COLO668 (cell line): ENCODE measurements around the gene ZNF438.

Experiments
- DNase-seq: peaks from one replicate; lab custom pipeline; 2025; ENCODE audit not compliant: unreplicated experiment; lab: John Stamatoyannopoulos, UW

ZNF438 gene

DNA sequence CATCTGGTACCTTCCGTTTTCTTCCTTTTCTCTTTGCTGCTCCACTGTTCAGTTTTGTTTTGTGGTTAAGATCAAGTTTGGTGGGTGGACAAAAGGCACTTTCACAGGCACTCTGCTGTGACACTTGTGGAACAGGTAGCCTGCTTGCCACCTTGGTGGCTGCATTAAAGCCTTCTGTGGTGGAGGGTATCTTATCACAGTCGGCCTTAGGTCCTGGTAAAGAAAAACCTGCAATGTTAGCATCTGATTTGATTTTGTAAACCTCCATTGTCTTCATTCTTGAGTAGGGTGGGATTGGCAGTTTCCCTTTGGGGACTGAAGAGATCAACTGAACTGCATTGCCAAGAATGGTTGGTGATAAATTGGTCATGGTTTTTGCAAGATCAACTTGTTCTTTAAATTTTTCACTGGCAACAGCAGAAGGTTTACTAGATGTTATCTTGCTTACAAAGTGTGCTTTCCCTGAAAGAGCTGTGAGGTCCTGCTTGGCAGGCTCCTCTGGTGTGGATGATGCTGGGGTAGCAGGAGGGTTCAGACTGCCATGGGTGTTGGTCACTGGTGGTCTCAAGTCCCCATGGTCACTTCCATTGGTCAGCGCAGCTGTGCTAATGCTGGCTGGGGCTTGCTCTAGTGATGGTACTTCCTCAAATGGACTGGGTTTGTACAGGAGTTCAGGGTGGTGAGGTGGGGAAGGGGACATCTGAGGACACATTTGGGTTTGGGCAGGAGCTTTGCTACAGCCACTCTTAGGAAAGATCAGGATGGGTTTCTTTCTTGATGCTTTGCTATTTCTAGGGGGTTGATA lies 182.2 kb downstream of the ZNF438 start:
- DNase-seq: no peak

DNA sequence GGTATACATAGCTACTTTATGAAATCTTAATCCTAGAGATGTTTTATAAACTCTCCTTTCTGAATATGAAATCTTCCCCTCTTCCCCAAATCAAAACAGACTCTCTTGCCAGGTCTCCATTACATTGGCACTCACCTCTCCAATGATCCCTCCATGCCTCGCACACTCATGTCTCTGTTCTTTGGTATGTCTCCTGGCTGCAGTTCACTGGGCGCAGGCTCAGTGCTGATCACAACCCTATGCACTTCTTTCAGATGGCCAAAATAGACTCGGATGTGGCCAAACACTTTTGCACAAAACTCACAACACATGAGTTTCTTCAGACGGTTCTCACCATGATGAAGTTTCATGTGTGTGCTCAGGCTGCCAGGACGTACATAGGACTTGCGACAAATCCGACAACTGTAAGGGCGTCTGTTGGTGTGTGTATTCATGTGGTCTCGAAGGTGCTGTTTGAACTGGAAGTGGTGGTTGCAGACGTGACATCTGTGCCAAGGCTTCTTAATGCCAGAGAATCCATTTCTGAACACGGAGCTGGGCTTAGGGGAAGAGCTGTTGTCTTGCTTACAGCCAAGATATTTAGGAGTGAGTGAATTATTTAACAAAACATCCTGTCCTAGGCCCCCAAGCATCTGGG lies 183.2 kb downstream of the ZNF438 start:
- DNase-seq: no peak

DNA sequence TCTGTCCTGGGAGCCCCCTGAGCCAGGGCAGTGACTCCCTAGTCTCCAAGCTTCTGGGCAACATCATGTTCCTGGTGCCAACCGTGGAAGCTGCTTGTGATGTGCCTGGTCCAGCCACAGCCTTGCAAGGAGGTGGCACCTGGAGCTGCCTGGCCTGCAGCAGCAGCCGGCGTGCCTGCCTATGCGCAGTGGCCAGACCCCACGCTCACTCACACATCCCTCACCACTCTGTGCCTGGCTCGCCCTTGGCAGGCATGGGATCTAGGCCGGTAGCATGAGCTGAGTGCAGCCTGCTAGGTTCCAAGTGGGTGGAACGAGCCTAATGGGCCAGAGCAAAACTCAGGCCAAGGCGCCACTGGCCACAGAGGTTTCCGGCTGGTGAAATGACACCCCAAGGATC lies 184.0 kb downstream of the ZNF438 start:
- no peak for DNase-seq

DNA sequence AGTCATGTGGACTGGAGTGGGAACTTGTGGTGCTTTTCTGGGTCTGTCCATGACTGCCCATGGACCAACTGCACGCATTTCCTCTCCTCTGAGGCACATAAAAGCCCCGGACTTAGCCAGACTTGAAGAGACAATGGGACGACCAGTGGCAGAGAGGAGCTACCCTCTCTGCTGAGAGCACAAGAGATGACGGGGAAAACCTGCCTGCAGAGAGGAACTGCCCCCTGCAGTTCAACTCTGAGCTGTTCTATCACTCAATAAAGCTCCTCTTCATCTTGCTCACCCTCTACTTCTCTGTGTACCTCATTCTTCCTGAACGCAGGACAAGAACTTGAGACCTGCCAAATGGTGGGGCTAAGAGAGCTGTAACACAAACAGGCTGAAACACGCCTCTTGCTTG lies 184.5 kb downstream of the ZNF438 start:
- DNase-seq: no peak

DNA sequence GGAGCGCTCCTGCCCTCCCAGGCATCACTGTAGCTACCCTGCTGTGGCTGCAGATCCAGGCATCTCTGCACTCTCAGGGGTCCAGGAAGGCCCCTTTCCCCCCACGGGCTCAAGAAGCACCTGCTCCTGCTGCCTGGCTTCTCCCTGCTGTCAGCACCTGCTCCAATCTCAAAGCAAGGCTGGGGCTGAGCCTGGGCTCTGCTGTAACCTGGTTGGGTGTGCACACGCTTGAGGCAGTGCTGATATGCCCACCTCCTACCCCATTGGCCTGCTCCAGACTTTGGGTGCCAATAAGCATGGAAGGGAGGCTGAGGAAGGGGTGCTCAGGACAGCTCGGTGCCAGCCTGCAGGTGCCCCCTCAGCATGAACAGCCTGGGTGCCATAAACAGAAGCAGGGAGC lies 185.0 kb downstream of the ZNF438 start:
- no peak for DNase-seq

DNA sequence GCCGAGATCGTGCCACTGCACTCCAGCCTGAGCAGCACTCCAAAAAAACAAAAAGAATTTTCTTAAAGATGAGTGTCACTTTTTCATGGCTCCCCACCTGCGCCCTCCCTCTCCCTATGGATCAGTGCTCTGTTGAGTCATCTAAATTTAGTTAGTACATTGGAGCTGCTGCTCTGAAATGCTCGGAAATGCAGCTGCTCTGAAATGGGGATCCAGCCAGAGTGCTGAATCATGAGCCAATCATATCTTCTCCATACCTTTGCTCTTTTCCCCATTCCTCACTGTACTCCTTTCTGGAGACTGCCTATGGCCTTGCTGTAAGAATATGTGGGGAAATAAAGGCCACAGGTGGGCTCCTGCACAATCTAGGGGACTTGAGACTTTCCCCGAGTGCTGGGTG lies 188.8 kb downstream of the ZNF438 start:
- no peak for DNase-seq

DNA sequence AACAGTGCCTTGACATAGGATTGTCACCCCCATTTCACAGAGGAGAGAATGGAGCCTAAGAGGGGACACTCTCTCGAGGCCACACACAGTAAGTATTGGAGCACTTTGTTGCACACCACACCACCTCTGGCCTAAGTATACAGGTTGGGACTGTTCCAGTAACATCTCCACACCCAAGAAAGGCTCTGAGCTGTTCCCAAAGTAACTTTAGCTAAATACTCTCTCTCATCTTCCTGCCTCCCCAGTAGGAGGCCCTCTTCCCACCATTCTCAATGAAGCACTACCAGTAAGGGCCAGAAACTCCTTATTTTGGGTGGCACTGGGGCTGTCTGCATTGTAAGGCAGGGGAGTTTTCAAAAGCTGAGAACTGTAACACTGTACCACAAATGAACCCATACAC lies 189.5 kb downstream of the ZNF438 start:
- no peak for DNase-seq

DNA sequence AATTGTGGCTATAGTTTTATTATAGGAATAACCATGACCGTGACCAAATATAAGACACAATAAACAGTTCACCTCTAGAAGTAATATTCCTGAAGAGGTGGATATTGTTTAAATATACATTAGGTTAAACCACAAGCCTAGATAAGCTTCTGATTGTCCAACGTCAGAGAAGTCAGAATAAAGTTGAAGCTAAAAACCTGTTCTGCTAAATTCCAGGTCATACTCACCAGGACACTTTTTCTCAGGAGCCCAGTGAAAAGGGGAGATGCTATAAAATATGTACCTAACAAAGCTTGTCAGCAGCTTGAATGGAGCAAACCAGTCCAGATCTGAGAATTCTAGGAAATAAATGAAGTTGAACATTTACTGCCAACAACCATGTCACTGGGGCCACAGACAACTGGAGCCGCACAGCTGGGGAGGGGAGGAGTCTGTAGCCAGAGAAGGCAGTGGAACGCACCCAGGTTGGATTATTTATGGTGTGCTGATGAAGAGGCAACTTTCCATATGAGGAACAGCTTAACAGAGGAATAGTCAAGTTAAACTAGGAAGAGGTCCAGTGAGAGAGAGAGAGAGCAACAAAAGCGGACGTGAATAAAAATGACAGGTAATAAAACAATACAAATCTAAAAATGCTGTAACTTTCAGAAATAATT lies 191.1 kb downstream of the ZNF438 start:
- DNase-seq: no peak

DNA sequence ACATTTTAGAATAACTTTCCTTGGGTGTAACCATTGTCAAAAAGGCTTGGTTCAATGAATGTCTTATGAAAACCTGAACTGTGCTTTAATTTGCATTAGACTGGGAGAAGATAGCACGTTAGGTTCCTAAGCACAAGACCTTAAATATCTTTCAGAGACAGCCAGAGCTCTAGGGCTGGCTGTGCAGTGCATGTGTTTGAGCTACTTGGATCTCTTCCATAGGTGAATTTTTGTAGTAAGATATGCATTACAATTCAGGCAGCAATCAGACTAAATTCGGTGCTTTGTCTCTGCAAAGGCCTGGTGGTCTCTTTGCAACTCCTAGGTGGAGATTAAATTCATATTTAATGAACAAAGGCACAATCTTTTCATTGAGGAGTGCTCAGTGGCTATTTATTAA lies 192.0 kb downstream of the ZNF438 start:
- no peak for DNase-seq

DNA sequence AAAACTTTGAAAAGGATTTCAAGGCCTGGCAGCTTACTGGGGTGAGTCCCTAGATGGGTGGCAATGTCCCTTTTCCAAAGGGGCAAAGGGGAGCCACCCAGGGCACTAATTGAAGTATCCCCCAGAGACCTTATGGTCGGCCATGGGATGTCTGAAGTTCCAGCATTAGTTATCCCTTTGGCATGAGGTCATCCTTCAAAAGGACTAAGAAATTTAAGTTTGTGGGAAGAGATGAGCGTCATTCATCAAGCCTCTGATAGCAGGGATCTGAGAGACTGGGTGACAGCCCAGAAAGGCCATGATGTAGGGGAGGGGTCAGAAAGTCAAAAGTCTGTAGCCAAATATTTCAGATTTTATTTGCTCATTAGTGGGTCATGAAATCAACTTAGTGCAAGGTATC lies 195.3 kb downstream of the ZNF438 start:
- no peak for DNase-seq

DNA sequence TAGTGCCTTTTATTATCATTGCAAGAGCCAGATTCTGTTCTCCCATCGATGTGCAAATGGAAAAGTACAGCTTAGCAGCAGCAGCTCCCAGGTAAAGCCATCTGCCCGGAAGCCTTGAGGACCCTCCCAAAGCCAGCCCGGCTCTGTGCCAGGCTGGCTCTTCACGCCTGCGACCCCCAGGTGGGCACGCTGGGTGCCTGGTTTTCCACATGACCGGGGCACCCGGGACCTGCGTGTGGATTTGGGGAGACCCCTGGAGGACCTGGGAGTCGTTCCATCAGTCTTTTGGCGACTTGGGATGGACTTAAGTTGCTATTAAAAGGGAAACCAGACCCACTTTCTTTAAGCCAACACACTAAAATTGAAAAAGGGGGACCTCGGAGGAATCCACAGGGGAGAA lies 196.5 kb downstream of the ZNF438 start:
- no peak for DNase-seq

DNA sequence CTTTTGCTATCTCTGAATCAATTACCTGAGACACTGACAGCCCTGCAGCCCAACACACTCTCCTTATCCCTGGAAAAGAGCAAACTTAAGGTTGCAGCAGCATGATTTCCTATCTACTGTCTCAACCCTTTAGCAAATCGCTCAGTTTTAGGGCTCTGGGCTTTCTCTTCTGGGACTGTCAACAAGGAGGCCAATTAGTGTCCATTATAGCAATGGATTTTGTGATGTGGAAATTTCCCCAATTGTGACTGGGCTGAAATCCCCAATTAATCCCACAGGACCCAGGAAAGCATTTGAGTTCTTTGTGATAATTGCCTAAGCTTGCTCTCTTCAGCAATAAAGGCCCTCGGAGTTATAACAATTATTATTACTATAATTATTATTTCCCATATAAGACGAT lies 197.0 kb downstream of the ZNF438 start:
- DNase-seq: no peak

DNA sequence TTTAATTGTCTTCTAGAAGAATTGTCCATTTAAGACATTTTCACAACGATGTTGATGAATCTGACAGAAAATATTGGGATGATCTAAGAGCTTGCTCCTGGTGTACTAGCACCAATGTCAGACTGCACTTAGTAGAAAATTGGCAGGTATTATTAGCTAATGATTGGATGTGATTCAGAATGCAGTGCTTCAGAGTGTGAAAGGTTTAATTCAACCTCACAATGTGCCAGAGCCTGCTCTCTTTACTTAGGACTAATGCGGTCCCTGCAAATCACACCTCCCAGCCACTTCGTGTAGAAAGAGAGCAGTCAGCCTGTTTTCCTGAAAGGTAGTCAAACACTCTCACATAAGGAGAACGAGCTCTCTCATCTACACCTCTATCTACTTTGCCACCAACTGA lies 197.5 kb downstream of the ZNF438 start:
- DNase-seq: no peak

DNA sequence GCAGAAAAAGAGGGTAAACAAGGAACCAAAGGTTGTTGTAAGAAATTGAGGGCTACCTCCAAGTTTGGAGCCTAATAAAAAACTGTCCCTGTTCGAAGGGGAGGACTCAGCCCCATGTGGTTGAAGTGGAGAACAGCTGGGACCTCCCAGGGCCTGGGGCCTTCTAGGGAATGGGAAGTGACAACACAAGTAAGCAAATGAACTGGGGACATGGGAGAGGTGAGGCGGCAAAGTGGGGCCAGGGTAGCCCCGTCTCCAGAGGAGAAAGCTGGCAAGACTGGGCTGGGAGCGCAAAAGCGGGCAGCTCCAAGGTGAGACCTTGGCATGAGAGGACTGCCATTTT lies 198.1 kb downstream of the ZNF438 start:
- DNase-seq: no peak

DNA sequence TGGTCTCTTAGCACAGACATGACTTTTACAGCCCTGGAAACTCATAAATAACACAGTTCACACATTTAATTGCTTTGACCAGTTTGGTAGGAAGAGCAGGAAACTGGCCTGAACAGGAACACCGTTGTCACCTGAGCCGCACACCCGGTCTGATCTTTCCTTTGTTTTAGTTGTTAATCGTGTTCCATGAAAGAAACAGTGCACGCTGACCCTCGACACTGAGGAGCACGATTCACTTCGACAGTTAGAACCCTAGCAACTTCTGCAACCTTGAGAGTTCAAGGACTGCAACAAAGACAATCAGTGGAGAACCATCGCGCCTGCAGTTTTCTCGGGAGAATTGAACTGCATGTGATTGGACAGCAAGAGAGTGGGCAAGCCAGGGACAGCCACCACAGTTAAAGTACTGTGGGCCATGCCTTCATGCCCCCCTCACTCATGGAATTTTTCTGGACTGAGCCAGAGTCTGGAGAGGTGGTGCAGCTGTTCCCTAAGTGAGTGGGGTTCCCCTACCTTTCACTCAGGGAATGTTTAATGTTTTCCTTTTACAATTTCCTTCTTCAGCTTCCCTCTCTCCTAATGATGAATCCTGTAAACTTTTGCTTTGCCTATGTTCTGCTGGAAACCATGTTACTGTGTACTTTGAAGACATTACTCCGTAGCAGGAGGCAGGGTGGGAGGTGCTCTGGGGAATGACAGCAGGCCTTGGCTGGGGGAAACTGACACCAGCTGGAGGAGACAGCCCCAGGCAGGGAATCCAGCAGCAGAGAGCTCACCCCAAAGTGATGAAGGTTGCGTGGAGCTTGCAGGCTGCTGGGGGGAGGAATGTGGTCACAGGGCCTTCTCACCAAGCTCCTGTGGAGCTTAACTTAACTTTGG lies 198.7 kb downstream of the ZNF438 start:
- no peak for DNase-seq

DNA sequence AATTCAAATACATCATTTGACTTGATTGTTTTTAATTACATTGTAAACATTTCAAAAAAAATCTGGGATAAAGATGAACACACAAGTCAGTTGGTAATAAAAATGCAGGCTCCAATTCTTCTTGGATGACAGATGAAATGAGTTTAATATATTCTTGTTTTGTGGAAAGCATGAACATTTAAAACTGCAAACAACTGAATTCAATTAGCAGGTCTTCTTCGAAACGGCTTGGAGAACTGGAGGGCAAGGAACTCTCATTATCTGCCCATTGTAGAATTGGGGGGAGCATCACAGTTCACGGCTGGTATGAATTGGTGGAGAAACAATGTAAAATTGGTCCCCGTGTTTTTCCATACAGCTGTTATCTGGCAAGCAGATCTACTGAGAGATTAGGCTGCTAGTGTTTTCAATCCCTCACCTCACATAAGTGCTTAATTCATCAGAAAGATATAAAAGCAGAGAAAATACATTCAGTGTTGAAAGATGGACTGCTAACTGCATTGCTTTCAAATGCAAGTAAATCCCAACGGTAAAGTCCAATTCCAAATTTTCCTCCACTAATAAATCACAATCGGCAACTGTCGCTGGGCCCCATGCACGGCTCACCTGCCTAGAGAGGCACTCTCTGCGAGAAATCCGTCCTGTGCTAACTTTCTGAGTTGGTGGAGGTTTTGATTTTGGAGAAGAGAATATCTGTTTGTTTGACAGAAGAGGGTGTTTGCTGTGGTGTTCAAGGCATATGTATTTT lies 199.5 kb downstream of the ZNF438 start:
- no peak for DNase-seq

DNA sequence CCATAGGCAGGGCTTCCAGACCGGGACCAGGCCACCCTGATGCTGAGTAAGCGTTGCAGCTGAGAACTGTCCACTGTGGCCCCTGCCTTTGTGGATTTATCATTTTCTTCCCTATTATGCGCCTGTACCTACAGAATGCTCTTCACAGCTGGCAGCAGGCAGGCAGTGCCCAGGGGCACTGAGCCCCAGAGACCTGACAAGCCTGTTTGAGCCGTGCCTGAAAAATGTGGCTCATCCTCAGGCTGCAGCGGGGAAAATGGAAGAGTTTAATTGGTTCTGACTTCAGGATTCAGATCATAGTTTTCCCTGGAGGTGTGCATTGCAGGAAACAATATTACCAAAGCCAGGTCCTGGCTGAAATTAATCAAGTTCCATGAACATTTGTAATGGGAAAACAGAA lies 200.2 kb downstream of the ZNF438 start:
- DNase-seq: no peak

DNA sequence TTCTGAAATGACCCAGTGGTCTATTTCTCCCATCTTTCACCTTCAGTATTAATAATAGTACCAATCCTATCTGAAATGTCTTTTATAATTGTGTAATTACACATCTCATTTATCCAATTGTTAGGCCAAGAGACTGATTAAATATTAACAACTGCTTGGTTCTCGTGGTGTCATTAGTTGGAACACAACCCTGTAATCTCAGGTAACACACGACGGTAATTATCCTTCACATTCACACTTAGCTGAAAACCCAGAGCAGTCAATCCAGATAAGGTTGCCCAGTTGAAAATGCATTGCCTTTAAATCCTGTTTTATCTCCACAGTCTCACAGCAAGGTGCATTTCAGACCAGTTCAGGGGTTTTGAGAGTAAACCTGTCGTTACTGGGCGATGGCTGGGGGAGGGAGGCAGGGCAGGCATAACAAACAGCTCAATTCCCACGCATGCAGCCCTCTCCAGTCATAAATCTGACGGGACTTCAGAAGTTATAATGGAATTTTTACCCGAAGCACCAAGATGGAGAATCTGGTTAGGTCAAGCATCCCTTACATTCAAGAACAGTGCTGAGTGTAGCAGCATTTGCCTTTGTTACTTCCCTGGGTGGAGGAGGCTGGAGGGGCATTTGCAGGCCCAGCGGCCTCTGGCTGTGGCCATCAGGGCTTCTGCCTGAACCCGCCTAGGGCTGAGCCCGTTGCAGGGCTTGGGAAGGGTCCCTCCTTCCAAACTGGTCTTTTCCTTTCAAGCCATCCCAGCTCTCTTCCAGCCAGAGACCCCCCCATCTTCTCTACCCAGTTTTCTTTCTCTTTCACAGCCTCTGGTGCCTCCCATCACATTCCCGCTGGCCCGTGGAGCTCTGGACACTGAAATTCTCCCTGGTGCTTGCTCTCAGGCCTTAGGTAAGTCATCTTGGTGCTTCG lies 201.1 kb downstream of the ZNF438 start:
- DNase-seq: no peak

DNA sequence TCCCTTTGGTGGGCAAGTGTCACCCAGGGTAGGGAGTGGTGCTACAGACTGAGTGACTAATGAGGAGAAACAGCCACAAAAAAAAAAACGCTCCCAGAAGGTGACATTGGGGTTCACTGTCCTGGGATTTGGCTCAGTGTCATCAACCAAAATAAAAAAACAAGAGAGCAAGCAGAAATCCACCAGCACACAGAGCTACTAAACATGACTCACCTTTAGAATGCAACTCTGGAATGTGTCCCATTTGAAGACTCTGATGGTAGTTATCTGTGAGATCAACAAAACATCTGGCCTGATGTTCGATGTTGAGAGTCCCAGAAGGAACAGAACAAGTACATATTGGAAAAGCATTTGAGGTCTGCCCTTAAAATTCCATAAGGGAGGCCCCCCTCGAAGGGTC lies 201.8 kb downstream of the ZNF438 start:
- DNase-seq: no peak

DNA sequence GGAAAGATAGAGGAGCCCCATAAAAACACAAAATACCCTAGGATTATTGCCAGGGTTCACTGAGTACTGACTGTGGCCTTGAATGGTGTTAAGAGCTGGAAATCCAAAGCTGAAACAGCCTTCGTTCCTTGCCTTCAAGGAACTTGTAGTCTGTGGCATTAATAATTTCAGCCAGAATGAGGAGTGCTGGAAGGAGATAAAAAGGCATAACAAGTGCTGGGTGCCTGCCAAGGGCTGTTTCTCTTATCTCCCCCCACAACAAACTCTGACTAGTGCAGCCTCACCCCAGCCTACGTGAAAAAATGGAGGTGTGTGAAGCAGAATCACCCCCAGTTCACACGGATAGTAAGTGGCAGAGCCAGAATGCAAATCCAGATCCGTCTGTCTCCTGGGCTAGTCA lies 203.0 kb downstream of the ZNF438 start:
- no peak for DNase-seq
